HepG2 (cell line): ENCODE data around the gene ANKRD1. TPM values are rescaled to one million over a fixed set of nuclear protein-coding genes. Genes with fewer than 3 reads are reported as not detected.
A peak's percentile ranks its signal among the peaks of the same experiment; 100 is the strongest.

ENCODE experiments used
- ATAC-seq: fragments of 200-7000 bp; cut with Tn5 transposase; 3 replicates; pipeline ENCODE4 v1.9.1; 2020; ENCODE audit warnings: mild to moderate bottlenecking, moderate library complexity
- BruUV-seq: library from RNA; stranded (reverse); fragments of 400-500 nt; replicated peaks from 2 replicates; lab custom pipeline; 2021; lab: Mats Ljungman, UMichigan
- CTCF ChIA-PET: fragments of 300-600 bp; formaldehyde crosslinking; extraction: SDS; loops from one replicate; lab custom pipeline; 2021; ENCODE audit warnings: low total read pairs, inconsistent platforms, low intra/inter-chr PET ratio; lab: Yijun Ruan, JAX
- POLR2A ChIA-PET: fragments of 350-600 bp; sonication (Branson Sonifier 250); formaldehyde crosslinking; loops from one replicate; lab custom pipeline; 2020; ENCODE audit warnings: antibody characterized with exemption, inconsistent platforms; lab: Yijun Ruan, JAX
- DNase-seq: peaks from one replicate; pipeline ENCODE4 v3.0.0-alpha.2; 2015; ENCODE audit warnings: low spot score
- FAIRE-seq: peaks from 3 replicates; lab custom pipeline; 2011; peaks lifted over from hg19 to GRCh38; lab: Jason Lieb, UNC
- H2AFZ ChIP-seq: one replicate; pipeline ENCODE4 v1.6.1; 2011; ENCODE audit warnings: low read length, inconsistent platforms
- H3K27ac ChIP-seq: fragments of 300-600 bp; 3 replicates; pipeline ENCODE4 v1.8.0; 2011; ENCODE audit warnings: mixed run types, mild to moderate bottlenecking, mixed read lengths, low read length, inconsistent platforms; ENCODE audit not compliant: insufficient read depth; ENCODE audit errors: extremely low read length
- H3K27me3 ChIP-seq, 2 experiments: fragments of 200-600 bp in 1 of 2; 2 replicates in 1 of 2; 3 replicates in 1 of 2; pipeline versions ENCODE4 v1.6.0 to v1.8.0; 2011; ENCODE audit warnings: low read length in 2 of 2, mild to moderate bottlenecking in 2 of 2, moderate library complexity in 2 of 2, inconsistent platforms in 1 of 2; ENCODE audit not compliant: insufficient read depth in 2 of 2, control insufficient read depth in 1 of 2
- H3K36me3 ChIP-seq, 2 experiments: fragments of 200-600 bp in 1 of 2; replicated peaks in 1 of 2; 2 replicates in 1 of 2; 3 replicates in 1 of 2; pipeline versions ENCODE4 v1.5.1 to v1.8.0; 2011; ENCODE audit warnings: low read length in 2 of 2, inconsistent platforms in 1 of 2; ENCODE audit not compliant: insufficient read depth in 2 of 2, control insufficient read depth in 1 of 2
- H3K4me1 ChIP-seq: 2 replicates; pipeline ENCODE4 v1.5.1; 2012; ENCODE audit warnings: low read length, inconsistent platforms; ENCODE audit not compliant: insufficient read depth
- H3K4me2 ChIP-seq: 2 replicates; pipeline ENCODE4 v1.6.0; 2011; ENCODE audit warnings: low read depth, low read length, inconsistent platforms
- H3K4me3 ChIP-seq, 3 experiments: fragments of 200-600 bp in 1 of 3; sonication (generic), shearing (Covaris generic) in 1 of 3; replicated peaks in 1 of 3; 2 replicates each; pipeline ENCODE4 v1.5.1; 2011 to 2016; ENCODE audit warnings: low read length in 3 of 3, inconsistent platforms in 2 of 3, low read depth in 2 of 3, mild to moderate bottlenecking in 2 of 3, control low read depth in 1 of 3, mixed read lengths in 1 of 3; ENCODE audit not compliant: insufficient read depth in 1 of 3
- H3K79me2 ChIP-seq: one replicate; pipeline ENCODE4 v1.6.1; 2011; ENCODE audit warnings: low read length, inconsistent platforms; ENCODE audit not compliant: insufficient read depth
- H3K9ac ChIP-seq: 2 replicates; pipeline ENCODE4 v1.6.0; 2011; ENCODE audit warnings: mild to moderate bottlenecking, low read depth, low read length, inconsistent platforms; ENCODE audit not compliant: insufficient read depth
- H3K9me3 ChIP-seq: 2 replicates; pipeline ENCODE4 v1.5.1; 2012; ENCODE audit warnings: mild to moderate bottlenecking, low read length
- H4K20me1 ChIP-seq: 2 replicates; pipeline ENCODE4 v1.6.0; 2011; ENCODE audit warnings: inconsistent platforms, mild to moderate bottlenecking, low read length, moderate library complexity; ENCODE audit not compliant: insufficient read depth
- BORCS8-MEF2B ChIP-seq: sonication (generic); formaldehyde crosslinking; IDR thresholded peaks from 2 replicates; pipeline ENCODE4 v1.8.0; 2022; ENCODE audit warnings: mild to moderate bottlenecking, missing genetic modification reagents
- EHMT2 ChIP-seq: fragments of 200-600 bp; sonication (generic); IDR thresholded peaks from 2 replicates; pipeline ENCODE4 v1.7.0; 2017; ENCODE audit warnings: antibody characterized with exemption, low read depth, low read length, borderline replicate concordance
- GATAD2A ChIP-seq: IDR thresholded peaks from 2 replicates; pipeline ENCODE4 v1.6.1; 2016
- KLF9 ChIP-seq: IDR thresholded peaks from 2 replicates; pipeline ENCODE4 v1.6.1; 2016; ENCODE audit warnings: low read depth
- NCOA5 ChIP-seq: sonication (generic); formaldehyde crosslinking; IDR thresholded peaks from 2 replicates; pipeline ENCODE4 v1.4.0; 2020; ENCODE audit warnings: missing genetic modification reagents
- SIX1 ChIP-seq: sonication (generic); formaldehyde crosslinking; IDR thresholded peaks from 2 replicates; pipeline ENCODE4 v1.4.0; 2020; ENCODE audit warnings: missing genetic modification reagents, borderline replicate concordance
- SIX4 ChIP-seq: sonication (generic); formaldehyde crosslinking; IDR thresholded peaks from 2 replicates; pipeline ENCODE4 v1.4.0; 2020; ENCODE audit warnings: missing genetic modification reagents
- SNAPC2 ChIP-seq: sonication (generic); formaldehyde crosslinking; IDR thresholded peaks from 2 replicates; pipeline ENCODE4 v1.8.1; 2022; ENCODE audit warnings: mild to moderate bottlenecking, missing genetic modification reagents
- SP140L ChIP-seq: sonication (generic); formaldehyde crosslinking; IDR thresholded peaks from 2 replicates; pipeline ENCODE4 v1.4.0; 2020; ENCODE audit warnings: missing genetic modification reagents, borderline replicate concordance
- TSC22D2 ChIP-seq: sonication (generic); formaldehyde crosslinking; IDR thresholded peaks from 2 replicates; pipeline ENCODE4 v1.5.1; 2020; ENCODE audit warnings: missing genetic modification reagents, mild to moderate bottlenecking, borderline replicate concordance
- ZBTB3 ChIP-seq: sonication (generic); formaldehyde crosslinking; IDR thresholded peaks from 2 replicates; pipeline ENCODE4 v1.4.0; 2020; ENCODE audit warnings: low read depth, mild to moderate bottlenecking, moderate library complexity, missing genetic modification reagents, borderline replicate concordance
- ZFP37 ChIP-seq: sonication (generic); formaldehyde crosslinking; IDR thresholded peaks from 2 replicates; pipeline ENCODE4 v1.4.0; 2020; ENCODE audit warnings: missing genetic modification reagents, borderline replicate concordance
- ZFP41 ChIP-seq: sonication (generic); formaldehyde crosslinking; IDR thresholded peaks from 2 replicates; pipeline ENCODE4 v1.4.0; 2020; ENCODE audit warnings: mild to moderate bottlenecking, missing genetic modification reagents, borderline replicate concordance
- ZKSCAN1 ChIP-seq: fragments of 150-350 bp; IDR thresholded peaks from 2 replicates; pipeline ENCODE4 v1.6.1; 2014; ENCODE audit warnings: low read length
- ZNF276 ChIP-seq: sonication (generic); formaldehyde crosslinking; IDR thresholded peaks from 2 replicates; pipeline ENCODE4 v1.4.0; 2020; ENCODE audit warnings: mild to moderate bottlenecking, low read depth, missing genetic modification reagents
- ZNF629 ChIP-seq: sonication (generic); formaldehyde crosslinking; conservative IDR thresholded peaks from 2 replicates; pipeline ENCODE4 v1.5.0; 2020; ENCODE audit warnings: missing genetic modification reagents
- ZNF800 ChIP-seq: sonication (generic); formaldehyde crosslinking; IDR thresholded peaks from 2 replicates; pipeline ENCODE4 v1.4.0; 2020; ENCODE audit warnings: missing genetic modification reagents
- WGBS: methylation state at CpG from one replicate; pipeline ENCODE4 v1.1.6; 2017; ENCODE audit warnings: low lambda C conversion rate; 5-methylcytosine and 5-hydroxymethylcytosine counted together
- in situ Hi-C: cut with HindIII; loops from 2 replicates; pipeline ENCODE4 v1.10.0; 2017; ENCODE audit warnings: low pct_unique_long_range_greater_than_20kb; ENCODE audit not compliant: extremely low pct_ligation_motif_present
- intact Hi-C: fragments of 100-400 bp; cut with micrococcal nuclease; formaldehyde crosslinking; loops from one replicate; pipeline ENCODE4 v1.10.0; 2022; ENCODE audit not compliant: unreplicated experiment
- polyA plus RNA-seq, 8 experiments: library from polyadenylated mRNA; depleted of rRNA in 3 of 8; stranded (reverse) in 7 of 8; unstranded in 1 of 8; fragments of >200 nt; fragmentation: Illumina TruSeq in 4 of 8; extraction: Trizol in 4 of 8; gene quantifications; 2 replicates each; pipeline versions ENCODE4 v1.2.1 to v1.2.3, GENCODE V29; 2011 to 2016; ENCODE audit warnings: low read depth in 4 of 8, missing spikeins in 1 of 8, mixed read lengths in 1 of 8; ENCODE audit not compliant: insufficient read depth in 1 of 8
- total RNA-seq, 5 experiments: library from RNA; depleted of rRNA; stranded (reverse); fragments of >200 nt; fragmentation: Illumina TruSeq; extraction: Trizol; gene quantifications; 2 replicates each; pipeline ENCODE4 v1.2.3, GENCODE V29; 2016; ENCODE audit warnings: low read depth in 1 of 5

The ANKRD1 gene
- total and polyA plus RNA-seq, 2 of the 13 experiments (the other 11 are each of a cell fraction or from before 2014, with no cell fraction given) = 19.4 to 41.8 TPM

GRCh38 chr10:90929179-90929578 is 8.3 kb upstream of the ANKRD1 start:
- FAIRE-seq (no peak), ATAC-seq (no peak), DNase-seq (no peak)
- H3K4me1 ChIP-seq = peaks cover 61% of the 10 kb centered on the region
- no TSS peak for BruUV-seq
- H3K27ac ChIP-seq = no peak overlapping the region
- intact Hi-C loops = no loop called here
- H3K36me3 ChIP-seq = no peaks in the 10 kb centered on the region
- H3K79me2 ChIP-seq = no peaks in the 10 kb centered on the region
- TF ChIP-seq SP140L = no peak
- 0 out of 2 replicates have a peak, but pooled peaks have one; percentile 40 for TF ChIP-seq ZKSCAN1
- 91% methylated on average over 5 of the region's 5 CpGs for WGBS
- no peak overlapping the region for H3K9ac ChIP-seq
- in situ Hi-C loops = no loop called here
- POLR2A ChIA-PET = interaction anchor here (2.4 to 3.0 kb wide), 2 partner anchors 7 to 17 kb away, joined by 11 to 41 read pairs; partner anchors contain the start of gene ANKRD1
- no peak overlapping the region for H3K4me2 ChIP-seq
- H3K27me3 ChIP-seq = no peaks in the 10 kb centered on the region
- CTCF ChIA-PET = no interaction called here
- no peak overlapping the region for H3K4me3 ChIP-seq
- H4K20me1 ChIP-seq = no peaks in the 10 kb centered on the region
- H2AFZ ChIP-seq = no peak overlapping the region
- no peaks in the 10 kb centered on the region for H3K9me3 ChIP-seq

- Histone ChIP-seq H3K4me1 (peaks cover 44% of the 10 kb centered on the region), H3K79me2 (no peaks in the 10 kb centered on the region), H3K4me3 (no peak overlapping the region), H2AFZ (no peak overlapping the region), H3K9me3 (no peaks in the 10 kb centered on the region), H3K27me3 (no peaks in the 10 kb centered on the region), H3K36me3 (no peaks in the 10 kb centered on the region), H3K4me2 (no peak overlapping the region), H4K20me1 (no peaks in the 10 kb centered on the region), H3K9ac (no peak overlapping the region), H3K27ac (no peak overlapping the region)
- no TSS peak for BruUV-seq
- WGBS = 93% methylated on average over 2 of the region's 2 CpGs
- TF ChIP-seq EHMT2 = no peak
- TF ChIP-seq ZNF629 = no peak
- no peak for TF ChIP-seq KLF9
- TF ChIP-seq NCOA5 = no peak
- TF ChIP-seq ZFP37 (CRISPR knock-in tag) = no peak
- TF ChIP-seq SNAPC2 (CRISPR knock-in tag) = no peak
- TF ChIP-seq BORCS8-MEF2B (CRISPR knock-in tag) = no peak
- TF ChIP-seq ZFP41 (CRISPR knock-in tag) = no peak
- no peak for TF ChIP-seq ZNF800 (CRISPR knock-in tag)
- TF ChIP-seq ZNF276 (CRISPR knock-in tag) = no peak
- TF ChIP-seq TSC22D2 (CRISPR knock-in tag) = no peak
- no peak for TF ChIP-seq ZBTB3 (CRISPR knock-in tag)
- TF ChIP-seq SIX1 (CRISPR knock-in tag) = no peak
- no peak for TF ChIP-seq GATAD2A
- TF ChIP-seq SIX4 (CRISPR knock-in tag) = no peak
- POLR2A ChIA-PET = no interaction called here
- CTCF ChIA-PET = no interaction called here
- FAIRE-seq (no peak), DNase-seq (no peak), ATAC-seq (no peak)
- intact Hi-C loops = no loop called here
- in situ Hi-C loops = no loop called here
These were observed 6.4 kb upstream of the ANKRD1 start for GRCh38 chr10:90927293-90927692.
